Right lung (tissue), 5 donors: ENCODE results near the gene SATB2. TPM values are rescaled to one million over a fixed set of nuclear protein-coding genes. Genes with fewer than 3 reads are reported as not detected.

Source experiments
- DNase-seq, 2 donors: peaks; one replicate each; pipeline ENCODE4 v3.0.0-alpha.2; 2013
- polyA plus RNA-seq, 5 donors: library from polyadenylated mRNA; unstranded; fragments of 120-200 nt; gene quantifications; one replicate each; pipeline versions ENCODE4 v1.2.1 to v1.2.3, GENCODE V29; 2013; ENCODE audit warnings: inconsistent platforms in 1 of 5, low replicate concordance in 1 of 5; ENCODE audit not compliant: insufficient read length in 5 of 5, insufficient read depth in 1 of 5

The SATB2 gene
- polyA plus RNA-seq, 5 donors, result 3.1 to 4.0 (median 3.4) TPM

DNA sequence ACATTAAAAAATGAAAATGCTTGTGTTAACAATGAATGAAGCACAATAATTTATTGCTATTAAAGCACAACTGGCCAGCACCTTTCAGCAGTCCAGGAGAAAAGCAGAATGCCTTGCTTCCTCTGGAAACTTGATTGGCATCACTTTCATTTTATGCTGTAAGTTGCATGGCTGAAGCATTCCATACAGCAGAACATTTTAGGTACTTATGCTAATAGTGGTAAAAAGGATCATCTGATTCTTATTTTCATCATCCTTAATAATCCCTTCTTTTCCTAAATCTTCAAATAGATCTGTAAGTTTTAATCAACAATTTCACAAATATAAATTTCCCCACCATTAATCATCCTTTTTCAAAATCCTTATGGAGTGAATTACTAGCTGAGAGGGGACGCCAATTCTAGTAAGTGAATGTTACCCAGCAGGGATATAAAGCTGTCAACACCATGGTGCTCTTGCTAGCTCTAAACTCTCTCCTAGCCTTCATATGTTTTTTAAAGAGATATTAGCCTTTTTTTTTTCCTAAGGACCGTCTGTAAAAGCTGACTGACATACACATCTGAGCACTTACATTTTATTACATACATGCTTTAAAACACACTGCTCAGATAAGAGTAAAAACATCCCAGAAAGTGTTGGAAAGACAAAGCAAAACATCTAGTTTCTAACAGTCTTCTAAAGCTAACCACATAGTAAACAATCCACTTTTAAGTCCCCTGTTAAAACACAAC is 5.3 kb downstream of the SATB2 start:
- DNase-seq, result no peak

DNA sequence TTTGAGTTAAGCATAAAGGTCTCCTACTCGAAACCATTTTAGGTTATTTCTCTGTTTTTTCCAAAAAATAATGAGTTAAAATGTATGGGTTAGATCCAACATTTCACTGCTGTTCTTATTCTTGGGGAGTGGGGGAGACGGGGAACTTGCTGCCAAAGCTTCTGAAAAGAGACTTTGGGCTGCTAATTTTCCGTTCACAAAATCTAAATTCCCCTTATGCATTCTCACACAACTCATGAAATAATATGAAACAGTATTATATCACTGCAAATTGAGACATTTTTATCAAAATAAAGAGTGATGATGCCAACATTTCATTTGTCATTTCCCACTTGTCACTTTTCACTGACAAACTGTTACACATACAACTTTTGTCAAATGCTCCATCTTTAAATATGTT is 7.8 kb downstream of the SATB2 start:
- no peak for DNase-seq

GRCh38 chr2:199449455-199449854 is 8.3 kb downstream of the SATB2 start:
- DNase-seq, result no peak

GRCh38 chr2:199446996-199447576 is 10.7 kb downstream of the SATB2 start:
- no peak for DNase-seq

DNA sequence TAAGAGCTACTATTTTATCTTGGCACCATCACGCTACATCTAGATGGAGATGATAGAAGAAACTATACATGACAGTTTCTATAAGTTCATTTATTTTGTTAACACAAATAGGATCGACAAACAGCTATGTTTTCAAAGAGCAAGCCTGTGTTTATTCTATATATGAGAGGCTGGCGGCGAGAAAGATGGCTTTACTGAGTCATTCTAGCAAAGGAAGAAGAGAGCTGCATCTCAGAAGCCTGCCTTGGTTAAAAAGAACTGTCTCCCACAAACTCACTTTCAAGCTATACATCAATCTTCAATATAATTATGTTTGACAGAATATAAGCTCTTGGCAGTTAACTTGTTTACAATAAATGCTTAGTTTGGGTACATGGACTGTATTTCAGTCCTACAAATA is 13.0 kb downstream of the SATB2 start:
- DNase-seq, result no peak

DNA sequence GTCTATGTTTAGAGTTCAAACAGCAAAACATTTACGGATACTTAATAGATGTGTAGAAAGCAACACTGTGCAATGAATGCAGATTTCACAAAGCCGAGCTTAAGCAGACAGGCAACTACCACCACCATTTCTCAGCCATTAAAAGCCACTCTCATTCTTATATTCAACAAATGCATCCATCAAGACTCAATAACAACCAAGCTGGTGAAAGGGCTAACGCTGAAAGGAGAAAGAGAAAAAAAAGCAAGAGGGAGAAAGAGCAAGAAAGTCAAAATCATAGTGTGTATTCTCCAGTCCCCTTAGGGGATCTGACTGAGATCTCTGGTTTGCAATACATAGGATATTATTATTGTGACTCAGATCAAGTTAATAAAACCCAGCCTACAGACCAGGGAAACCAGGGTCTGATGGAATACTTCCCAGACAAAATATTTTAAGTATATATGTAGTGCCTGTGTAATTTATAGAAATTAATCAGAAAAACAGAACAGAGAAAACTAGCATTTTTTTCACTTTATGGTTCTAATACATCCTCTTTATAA is 14.1 kb downstream of the SATB2 start:
- DNase-seq, result no peak

DNA sequence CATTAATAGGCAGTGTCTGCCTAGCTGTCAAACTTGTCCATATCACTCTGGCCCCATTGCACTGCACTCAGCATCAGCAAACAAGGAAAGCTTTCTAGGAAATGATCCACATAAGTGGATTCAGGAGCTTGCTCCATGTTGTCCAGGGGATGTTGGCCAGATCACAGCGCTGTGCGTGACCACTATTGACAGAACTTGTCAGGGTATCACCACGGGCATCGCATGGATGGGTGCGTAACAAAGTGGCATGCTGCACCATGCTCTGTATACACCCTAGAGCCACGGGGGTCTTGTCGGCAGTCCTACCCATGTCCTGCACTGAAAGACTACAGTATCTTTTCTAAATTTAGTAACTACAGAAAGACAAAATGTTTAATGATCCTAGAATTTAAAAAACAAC is 15.6 kb downstream of the SATB2 start:
- DNase-seq, result no peak

- no peak for DNase-seq
Observed at GRCh38 chr2:199441759-199442158, 16.0 kb downstream of the SATB2 start.

DNA sequence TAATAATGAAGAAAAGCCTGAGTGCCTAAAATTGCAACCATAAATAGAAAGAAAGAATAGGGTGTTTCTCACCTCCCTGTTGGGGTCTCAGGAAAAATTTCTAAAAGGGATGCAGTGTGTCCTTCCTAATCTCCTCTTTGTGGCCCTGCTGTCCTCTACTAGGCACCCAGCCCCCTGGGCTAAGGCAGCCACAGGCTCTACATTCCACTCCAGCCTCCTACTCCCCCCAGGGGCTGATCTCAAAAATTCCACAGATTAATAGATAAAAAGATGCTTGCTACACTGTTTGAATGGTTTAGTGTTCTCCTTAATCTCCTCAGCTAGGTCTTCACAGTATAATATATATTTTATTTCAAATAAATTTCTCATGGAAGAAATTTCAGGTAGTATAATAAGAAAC is 17.6 kb downstream of the SATB2 start:
- DNase-seq, result no peak

DNA sequence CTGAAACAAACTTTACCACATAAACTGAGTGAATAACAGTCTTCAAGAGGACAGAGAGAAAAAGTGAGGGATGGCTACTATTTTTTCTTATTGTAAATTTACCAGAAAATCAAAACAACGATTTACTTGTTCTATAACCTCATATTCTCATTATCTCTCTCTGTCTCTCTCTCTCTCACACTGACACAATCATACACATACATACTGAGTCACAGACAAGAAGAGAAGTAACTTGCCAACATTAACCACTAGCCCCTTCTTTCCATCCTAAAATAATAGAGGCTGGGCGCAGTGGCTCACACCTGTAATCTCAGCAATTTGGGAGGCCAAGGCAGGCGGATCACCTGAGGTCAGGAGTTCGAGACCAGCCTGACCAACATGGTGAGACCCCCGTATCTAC is 18.2 kb downstream of the SATB2 start:
- DNase-seq, result no peak

DNA sequence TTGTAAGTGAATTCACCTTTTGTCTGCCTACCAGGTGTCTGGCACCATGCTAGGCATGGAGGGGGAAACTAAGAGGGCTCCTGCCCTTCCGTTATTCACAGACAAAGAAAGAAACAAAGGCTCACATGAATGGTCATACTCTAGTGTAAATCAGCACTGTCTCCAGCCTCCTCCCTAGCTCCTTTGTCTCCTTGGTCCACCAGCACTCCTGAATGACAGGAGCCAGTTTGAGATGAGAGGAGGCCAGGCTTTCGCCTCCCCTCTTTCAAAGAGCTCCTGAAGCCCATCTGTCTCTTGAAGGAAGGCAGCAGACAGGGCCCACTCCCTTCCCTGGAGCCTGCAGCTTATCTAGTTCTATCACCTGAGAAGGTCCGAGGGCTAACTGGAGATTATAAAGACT is 18.7 kb downstream of the SATB2 start:
- DNase-seq, result no peak

DNA sequence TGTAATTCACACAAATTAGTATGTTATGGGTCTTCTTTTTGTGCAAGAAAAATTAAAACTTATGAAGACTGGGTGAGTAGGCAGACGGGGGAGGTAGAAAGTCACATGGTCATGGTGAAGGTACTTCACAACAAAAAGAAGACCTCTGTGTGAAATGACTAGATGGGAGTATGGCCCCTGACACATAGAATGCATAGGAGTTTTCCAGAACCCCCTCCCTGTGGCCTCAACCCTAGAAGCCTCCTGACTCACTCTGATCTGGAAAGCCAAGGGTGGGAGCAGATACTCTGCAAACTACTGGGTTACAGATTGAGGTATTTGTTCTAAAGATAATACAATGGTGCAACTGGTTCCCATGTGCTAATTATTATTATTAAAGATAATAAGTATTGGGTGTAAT is 23.2 kb downstream of the SATB2 start:
- no peak for DNase-seq

GRCh38 chr2:199433204-199433832 is 24.4 kb downstream of the SATB2 start:
- DNase-seq, result no peak

DNA sequence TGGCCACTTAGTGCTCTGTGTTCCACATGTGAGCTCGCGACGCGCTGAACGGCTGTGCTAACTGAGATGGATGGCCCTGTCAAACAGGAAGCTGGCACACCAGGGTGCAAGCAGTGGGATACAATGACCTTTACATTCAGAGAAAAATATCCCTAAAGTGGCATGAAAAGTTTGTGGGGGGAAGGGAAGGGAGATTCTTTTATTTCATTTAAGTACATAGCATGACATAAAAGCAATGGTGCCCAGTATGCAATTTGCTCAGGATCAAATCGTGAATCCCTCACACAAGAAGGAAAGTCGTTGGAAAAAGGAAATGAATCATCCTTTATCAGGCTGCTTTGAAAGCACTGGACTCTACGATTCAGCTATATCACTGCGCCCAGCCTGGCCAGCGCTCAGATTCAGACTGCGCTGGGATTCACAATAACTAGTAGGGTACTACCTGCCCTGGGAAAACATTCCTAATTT is 26.0 kb downstream of the SATB2 start:
- DNase-seq, result no peak

DNA sequence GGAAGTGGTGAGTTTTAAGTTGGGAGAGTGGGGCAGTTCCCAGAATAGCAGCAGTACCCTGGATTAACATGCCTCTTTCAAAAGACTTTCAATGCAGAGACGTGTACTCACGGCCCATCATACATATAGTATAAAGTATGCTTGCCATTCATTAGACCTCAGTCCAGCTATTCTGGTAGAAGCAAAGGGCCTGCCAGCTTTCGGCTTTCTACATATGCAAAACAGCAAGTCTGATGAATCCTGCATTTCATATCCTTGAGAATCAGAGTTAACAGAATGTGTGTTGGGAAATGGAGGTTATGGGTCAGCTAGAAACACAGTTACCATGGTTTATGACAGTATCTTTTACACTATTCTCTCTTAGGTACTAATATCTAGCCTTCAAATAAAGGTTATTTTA is 27.5 kb downstream of the SATB2 start:
- DNase-seq, result no peak

DNA sequence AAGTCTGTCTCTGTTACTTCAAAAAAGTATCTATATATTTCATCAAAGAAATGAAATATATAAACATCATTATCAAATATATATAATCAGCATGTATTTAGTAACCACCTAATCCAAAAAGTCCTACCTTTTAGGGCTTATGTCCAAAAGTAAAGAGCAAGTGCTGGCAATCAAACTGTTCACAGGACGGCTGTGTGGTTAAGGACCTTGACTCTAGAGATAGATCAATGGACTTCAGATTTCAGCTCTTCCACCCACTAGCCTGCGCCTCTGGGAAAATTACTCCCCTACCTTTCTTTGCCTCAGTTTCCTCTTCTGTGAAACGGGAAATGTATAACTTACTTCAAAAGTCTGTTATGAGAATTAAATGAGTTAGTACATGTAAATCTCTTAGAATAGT is 29.4 kb downstream of the SATB2 start:
- no peak for DNase-seq

- no peak for DNase-seq
Observed at GRCh38 chr2:199424160-199424559, 33.6 kb downstream of the SATB2 start.

DNA sequence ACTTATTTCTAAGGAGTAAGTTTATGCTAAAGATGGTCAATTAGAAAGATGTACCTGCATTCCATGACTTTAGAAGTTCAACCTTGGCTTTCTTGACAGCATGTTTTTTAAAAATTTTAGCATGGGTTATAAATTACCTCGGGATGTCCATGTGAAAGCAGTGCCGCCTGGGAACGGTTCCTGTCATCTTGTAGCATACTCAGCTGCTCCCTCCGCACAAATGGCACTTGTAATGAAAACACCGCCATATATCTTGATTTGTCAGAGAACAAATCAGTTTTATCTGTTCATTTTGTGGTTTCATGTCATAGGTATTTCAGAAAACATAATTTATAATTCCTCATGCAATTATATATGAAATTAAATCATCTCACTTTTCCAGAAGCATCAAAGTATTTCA is 38.3 kb downstream of the SATB2 start:
- no peak for DNase-seq

DNA sequence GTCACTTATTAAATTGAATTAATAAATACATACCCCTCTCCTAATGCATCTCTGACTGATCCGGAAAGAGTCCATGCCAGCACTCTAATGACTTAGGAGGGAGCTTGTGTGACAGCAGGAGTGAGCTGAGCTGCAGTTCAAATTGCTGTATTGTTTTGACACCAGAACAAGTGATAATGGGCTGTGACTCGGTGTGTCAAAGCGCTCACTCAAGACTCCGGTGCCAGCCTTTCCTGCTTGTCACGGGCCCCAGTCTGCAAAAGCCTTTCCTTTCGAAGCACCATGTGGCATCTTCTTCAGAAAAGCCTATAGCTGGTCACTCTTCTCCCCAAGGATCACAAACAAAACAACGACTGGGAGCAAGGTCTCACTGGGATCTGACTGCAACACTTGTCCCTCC is 43.3 kb downstream of the SATB2 start:
- no peak for DNase-seq

GRCh38 chr2:199414001-199414400 is 43.7 kb downstream of the SATB2 start:
- no peak for DNase-seq

DNA sequence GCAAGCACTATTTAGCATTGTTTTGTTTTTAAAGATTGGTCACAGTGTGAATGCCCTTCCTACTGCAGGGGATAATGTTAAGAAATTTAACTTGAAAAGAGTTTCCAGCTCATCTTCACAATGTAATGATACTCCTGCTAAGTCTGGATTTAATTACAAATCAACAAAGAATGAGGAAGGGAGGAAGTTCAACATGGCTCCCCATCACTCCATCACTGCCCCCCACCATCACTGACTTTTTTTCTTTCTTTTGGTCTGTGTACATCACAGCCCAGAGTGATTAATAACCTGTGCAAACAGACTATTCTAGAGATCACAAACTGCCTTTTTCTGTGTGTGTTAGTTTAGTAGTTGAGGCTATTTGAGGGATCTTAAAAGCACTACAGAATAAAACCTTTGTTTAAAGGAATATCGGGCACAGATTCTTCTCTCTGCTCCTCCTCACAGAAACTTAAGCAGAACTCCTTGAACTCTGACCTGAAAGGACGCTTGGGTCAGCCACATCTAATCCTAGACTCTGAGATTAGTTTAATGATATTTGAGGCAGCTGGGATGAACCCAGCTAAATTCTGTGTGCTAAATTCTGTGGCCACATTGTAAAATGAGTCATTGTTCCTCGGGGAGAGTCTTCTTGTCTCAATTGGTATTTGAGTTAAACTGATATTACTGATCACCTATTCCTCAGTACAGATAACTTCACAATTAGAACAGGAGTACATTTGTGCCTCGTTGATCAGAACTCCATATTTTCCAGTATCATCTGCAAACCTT is 47.8 kb downstream of the SATB2 start:
- DNase-seq, result no peak

DNA sequence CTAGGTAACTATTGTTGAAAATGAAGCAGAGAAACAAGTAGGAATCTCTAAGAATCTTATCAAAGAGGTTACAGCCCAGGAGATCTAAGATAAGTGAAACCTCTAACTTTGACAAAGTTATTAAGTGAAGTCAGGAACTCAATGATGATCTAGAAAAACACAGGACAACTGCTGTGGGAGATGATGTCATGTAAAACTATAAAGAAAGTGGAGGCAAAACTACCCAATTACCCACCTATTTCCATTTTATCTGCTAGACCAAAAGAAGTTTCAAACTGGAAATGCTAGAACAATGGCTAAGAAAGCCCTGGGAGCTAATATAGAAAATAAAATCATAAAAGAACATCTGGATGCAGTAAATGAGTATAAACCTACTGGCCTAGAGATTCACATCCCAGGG is 50.3 kb downstream of the SATB2 start:
- no peak for DNase-seq
